IPS DF 6.9 (cell line): ENCODE data around the gene MRPL42.
A peak's percentile ranks its signal among the peaks of the same experiment; 100 is the strongest.

Experiments used
- DNase-seq: peaks from one replicate; pipeline ENCODE4 v3.0.0-alpha.2; 2013; ENCODE audit warnings: low read depth, low spot score
- H3K27ac ChIP-seq: one replicate; pipeline ENCODE4 v1.5.1; 2013; ENCODE audit warnings: low read length, control low read depth
- H3K27me3 ChIP-seq: 2 replicates; pipeline ENCODE4 v1.6.1; 2013; ENCODE audit warnings: mild to moderate bottlenecking, low read length; ENCODE audit not compliant: control insufficient read depth, insufficient read depth
- H3K36me3 ChIP-seq: 2 replicates; pipeline ENCODE4 v1.6.1; 2013; ENCODE audit warnings: low read length; ENCODE audit not compliant: control insufficient read depth, insufficient read depth
- H3K4me1 ChIP-seq: 2 replicates; pipeline ENCODE4 v1.6.1; 2013; ENCODE audit warnings: low read length; ENCODE audit not compliant: control insufficient read depth, insufficient read depth
- H3K4me3 ChIP-seq: 2 replicates; pipeline ENCODE4 v1.5.1; 2013; ENCODE audit warnings: mild to moderate bottlenecking, low read length
- H3K9me3 ChIP-seq: 2 replicates; pipeline ENCODE4 v1.6.1; 2013; ENCODE audit warnings: low read length, inconsistent platforms; ENCODE audit not compliant: control insufficient read depth, insufficient read depth
- WGBS: extraction: QIAGEN DNeasy Blood & Tissue Kit; methylation state at CpG from one replicate; pipeline ENCODE4 v1.1.7; 2013; ENCODE audit warnings: mixed read lengths, missing lambda C conversion rate; ENCODE audit not compliant: insufficient read length, insufficient coverage; 5-methylcytosine and 5-hydroxymethylcytosine counted together

Gene MRPL42

GRCh38 chr12:93467351-93468007, at the start of gene MRPL42:
Gene MRPL42, plus strand, starts transcription at chr12:93467514. Its CDS starts 1,772 bp downstream, at chr12:93469286.
- H3K36me3 ChIP-seq = no peaks in the 10 kb centered on the region; the same call in 1 of the 2 replicates
- no peaks in the 10 kb centered on the region for H3K9me3 ChIP-seq
- no CpG with 5 or more reads among the region's 36 CpGs for WGBS
- no peaks in the 10 kb centered on the region for H3K4me1 ChIP-seq
- H3K27me3 ChIP-seq = no peaks in the 10 kb centered on the region
- DNase-seq = peak; percentile 92
- no peak within 1 kb of the TSS for H3K27ac ChIP-seq
- H3K4me3 ChIP-seq = peak within 1 kb of the TSS; percentile 75

GRCh38 chr12:93417967-93418480, 49.3 kb upstream of the MRPL42 start:
- no peak overlapping the region for H3K4me3 ChIP-seq
- H3K36me3 ChIP-seq = no peaks in the 10 kb centered on the region
- no peak for DNase-seq
- no peaks in the 10 kb centered on the region for H3K27me3 ChIP-seq
- WGBS = no CpG with 5 or more reads among the region's 4 CpGs
- no peaks in the 10 kb centered on the region for H3K9me3 ChIP-seq
- H3K27ac ChIP-seq = no peak overlapping the region
- peaks cover 1% of the 10 kb centered on the region; the same call in 1 of the 2 replicates for H3K4me1 ChIP-seq

GRCh38 chr12:93419388-93420034, 47.8 kb upstream of the MRPL42 start:
- no peaks in the 10 kb centered on the region for H3K27me3 ChIP-seq
- DNase-seq = no peak
- no peaks in the 10 kb centered on the region for H3K36me3 ChIP-seq
- H3K4me3 ChIP-seq = no peak overlapping the region
- no peaks in the 10 kb centered on the region for H3K9me3 ChIP-seq
- H3K4me1 ChIP-seq = peaks cover 1% of the 10 kb centered on the region; the same call in 1 of the 2 replicates
- no peak overlapping the region for H3K27ac ChIP-seq
- WGBS = no CpG with 5 or more reads among the region's 1 CpG

GRCh38 chr12:93422050-93422449, 45.3 kb upstream of the MRPL42 start:
- Histone ChIP-seq H3K4me1 (peaks cover 1% of the 10 kb centered on the region; the same call in 1 of the 2 replicates), H3K27ac (no peak overlapping the region), H3K4me3 (no peak overlapping the region), H3K9me3 (no peaks in the 10 kb centered on the region), H3K36me3 (no peaks in the 10 kb centered on the region), H3K27me3 (no peaks in the 10 kb centered on the region)
- no CpG with 5 or more reads among the region's 2 CpGs for WGBS
- no peak for DNase-seq

- Histone ChIP-seq H3K4me3 (no peak overlapping the region), H3K4me1 (peaks cover 1% of the 10 kb centered on the region; the same call in 1 of the 2 replicates)
- no CpG with 5 or more reads among the region's 8 CpGs for WGBS
Observed at GRCh38 chr12:93425736-93426411, 41.4 kb upstream of the MRPL42 start.

GRCh38 chr12:93426412-93426805, 40.9 kb upstream of the MRPL42 start:
- WGBS = no CpG with 5 or more reads among the region's 1 CpG
- no peak for DNase-seq
- no peak overlapping the region for H3K27ac ChIP-seq
- no peak overlapping the region for H3K4me3 ChIP-seq
- no peaks in the 10 kb centered on the region for H3K36me3 ChIP-seq
- peaks cover 1% of the 10 kb centered on the region; the same call in 1 of the 2 replicates for H3K4me1 ChIP-seq
- no peaks in the 10 kb centered on the region for H3K27me3 ChIP-seq
- no peaks in the 10 kb centered on the region for H3K9me3 ChIP-seq

More at GRCh38 chr12:93425736-93426411, 41.4 kb upstream of the MRPL42 start:
- Histone ChIP-seq H3K27me3 (no peaks in the 10 kb centered on the region), H3K9me3 (no peaks in the 10 kb centered on the region), H3K36me3 (no peaks in the 10 kb centered on the region), H3K27ac (no peak overlapping the region)
- no peak for DNase-seq

- Histone ChIP-seq H3K9me3 (no peaks in the 10 kb centered on the region), H3K27ac (no peak overlapping the region), H3K4me3 (no peak overlapping the region), H3K27me3 (no peaks in the 10 kb centered on the region), H3K36me3 (no peaks in the 10 kb centered on the region), H3K4me1 (peaks cover under 1% of the 10 kb centered on the region; the same call in 1 of the 2 replicates)
- WGBS = no CpG with 5 or more reads among the region's 5 CpGs
- DNase-seq = no peak
Observed at GRCh38 chr12:93427779-93428564, 39.3 kb upstream of the MRPL42 start.

GRCh38 chr12:93429448-93429847, 37.9 kb upstream of the MRPL42 start:
- no CpG with 5 or more reads among the region's 1 CpG for WGBS
- no peaks in the 10 kb centered on the region for H3K9me3 ChIP-seq

GRCh38 chr12:93429852-93430251, 37.5 kb upstream of the MRPL42 start:
- Histone ChIP-seq H3K27ac (no peak overlapping the region), H3K27me3 (no peaks in the 10 kb centered on the region), H3K9me3 (no peaks in the 10 kb centered on the region), H3K4me1 (no peaks in the 10 kb centered on the region; the same call in none of the 2 replicates), H3K4me3 (no peak overlapping the region), H3K36me3 (no peaks in the 10 kb centered on the region)
- no peak for DNase-seq
- no CpG with 5 or more reads among the region's 1 CpG for whole genome bisulfite sequencing

More at GRCh38 chr12:93429448-93429847, 37.9 kb upstream of the MRPL42 start:
- H3K4me3 ChIP-seq = no peak overlapping the region
- no peaks in the 10 kb centered on the region; the same call in 1 of the 2 replicates for H3K4me1 ChIP-seq
- DNase-seq = no peak
- H3K27ac ChIP-seq = no peak overlapping the region
- no peaks in the 10 kb centered on the region for H3K27me3 ChIP-seq
- no peaks in the 10 kb centered on the region for H3K36me3 ChIP-seq

GRCh38 chr12:93430280-93430679, 37.0 kb upstream of the MRPL42 start:
- no peaks in the 10 kb centered on the region for H3K27me3 ChIP-seq
- no CpG with 5 or more reads among the region's 4 CpGs for WGBS
- H3K9me3 ChIP-seq = no peaks in the 10 kb centered on the region
- no peaks in the 10 kb centered on the region for H3K36me3 ChIP-seq
- no peak overlapping the region for H3K27ac ChIP-seq
- H3K4me3 ChIP-seq = no peak overlapping the region
- no peak for DNase-seq
- H3K4me1 ChIP-seq = no peaks in the 10 kb centered on the region; the same call in none of the 2 replicates
